Fibroblast of lung (primary cell): ENCODE measurements around the gene FHOD3. TPM values are rescaled to one million over a fixed set of nuclear protein-coding genes. Genes with fewer than 3 reads are reported as not detected.
A peak's percentile ranks its signal among the peaks of the same experiment; 100 is the strongest.

ENCODE experiments used
- DNase-seq, 2 donors: peaks; one replicate each; pipeline versions ENCODE4 v3.0.0 to v3.0.0-alpha.2; 2010; ENCODE audit warnings: low read depth in 2 of 2
- H2AFZ ChIP-seq: 2 replicates; pipeline ENCODE4 v1.5.1; 2012; ENCODE audit warnings: low read length, control low read depth, inconsistent platforms
- H3K27ac ChIP-seq: 2 replicates; pipeline ENCODE4 v1.5.1; 2011; ENCODE audit warnings: low read length, control low read depth; ENCODE audit not compliant: insufficient read depth
- H3K27me3 ChIP-seq: 2 replicates; pipeline ENCODE4 v1.5.1; 2011; ENCODE audit warnings: mild to moderate bottlenecking, low read length; ENCODE audit not compliant: control insufficient read depth, insufficient read depth
- H3K36me3 ChIP-seq: 2 replicates; pipeline ENCODE4 v1.5.1; 2011; ENCODE audit warnings: low read length; ENCODE audit not compliant: control insufficient read depth, insufficient read depth
- H3K4me1 ChIP-seq: 2 replicates; pipeline ENCODE4 v1.5.1; 2011; ENCODE audit warnings: low read length; ENCODE audit not compliant: control insufficient read depth, insufficient read depth; ENCODE audit errors: extremely low read depth
- H3K4me2 ChIP-seq: 2 replicates; pipeline ENCODE4 v1.5.1; 2011; ENCODE audit warnings: low read length, control low read depth; ENCODE audit not compliant: insufficient read depth; ENCODE audit errors: extremely low read depth
- H3K4me3 ChIP-seq, 4 experiments: fragments of 200-600 bp in 1 of 4; sonication (generic) in 1 of 4; replicated peaks in 1 of 4; 2 replicates each; pipeline ENCODE4 v1.5.1; 2011 to 2016; ENCODE audit warnings: low read length in 4 of 4, low read depth in 3 of 4, mild to moderate bottlenecking in 3 of 4, control low read depth in 2 of 4, inconsistent platforms in 1 of 4, mixed read lengths in 1 of 4; ENCODE audit not compliant: insufficient read depth in 1 of 4; ENCODE audit errors: control extremely low read depth in 1 of 4
- H3K79me2 ChIP-seq: 2 replicates; pipeline ENCODE4 v1.5.1; 2012; ENCODE audit warnings: mild to moderate bottlenecking, low read length, inconsistent platforms; ENCODE audit not compliant: control insufficient read depth, insufficient read depth
- H3K9ac ChIP-seq: 2 replicates; pipeline ENCODE4 v1.5.1; 2011; ENCODE audit warnings: mild to moderate bottlenecking, low read length, control low read depth; ENCODE audit not compliant: insufficient read depth
- H3K9me3 ChIP-seq: 2 replicates; pipeline ENCODE4 v1.5.1; 2012; ENCODE audit warnings: low read depth, low read length; ENCODE audit not compliant: control insufficient read depth, insufficient read depth
- H4K20me1 ChIP-seq: 2 replicates; pipeline ENCODE4 v1.5.1; 2011; ENCODE audit warnings: low read length; ENCODE audit not compliant: control insufficient read depth, insufficient read depth; ENCODE audit errors: extremely low read depth
- CTCF ChIP-seq, 2 donors: IDR thresholded peaks in 1 of 2; conservative IDR thresholded peaks in 1 of 2; 1 replicate in 1 of 2; 2 replicates in 1 of 2; pipeline ENCODE4 v1.5.1; 2011 to 2012; ENCODE audit warnings: low read length in 2 of 2, control low read depth in 1 of 2, inconsistent platforms in 1 of 2, low read depth in 1 of 2, mild to moderate bottlenecking in 1 of 2
- EZH2 ChIP-seq: IDR thresholded peaks from 2 replicates; pipeline ENCODE4 v1.5.1; 2012; ENCODE audit warnings: low read length, control low read depth, mild to moderate bottlenecking; ENCODE audit errors: missing control alignments
- polyA plus RNA-seq, 2 donors: library from polyadenylated mRNA; depleted of rRNA in 1 of 2; stranded (reverse) in 1 of 2; unstranded in 1 of 2; fragments of >200 nt; gene quantifications; 2 replicates each; pipeline ENCODE4 v1.2.1, GENCODE V29; 2011 to 2012; ENCODE audit warnings: missing spikeins in 1 of 2
- total RNA-seq: library from RNA; depleted of rRNA; stranded (reverse); fragments of >200 nt; gene quantifications from 2 replicates; pipeline ENCODE4 v1.2.1, GENCODE V29; 2014

The FHOD3 gene
- total and polyA plus RNA-seq, 2 donors (not counting 1 experiment from before 2014, with no cell fraction given): 16.1 to 28.2 TPM

GRCh38 chr18:36304723-36305122 is 7.2 kb downstream of the FHOD3 start:
- Histone ChIP-seq H3K27me3 (no peaks in the 10 kb centered on the region), H4K20me1 (no peaks in the 10 kb centered on the region), H3K79me2 (no peaks in the 10 kb centered on the region), H3K4me3 (no peak overlapping the region), H3K9ac (no peak overlapping the region), H3K27ac (no peak overlapping the region), H3K36me3 (no peaks in the 10 kb centered on the region), H3K9me3 (no peaks in the 10 kb centered on the region), H2AFZ (no peak overlapping the region), H3K4me1 (peaks cover 7% of the 10 kb centered on the region), H3K4me2 (no peak overlapping the region)
- TF ChIP-seq CTCF (conservative IDR thresholded peaks at IDR 0.05 in 1 of 2, IDR thresholded peaks at IDR 0.05 in 1 of 2; ENCODE audit: low read depth in 1 of 2, low read length in 2 of 2) (no peak), EZH2 (no peak)
- DNase-seq: no peak

- H3K27ac ChIP-seq: no peak overlapping the region
- H3K27me3 ChIP-seq: no peaks in the 10 kb centered on the region
- no peak for TF ChIP-seq EZH2
- H3K4me3 ChIP-seq: no peak overlapping the region
- H4K20me1 ChIP-seq: no peaks in the 10 kb centered on the region
- H3K4me2 ChIP-seq: no peak overlapping the region
- DNase-seq: no peak
- no peak overlapping the region for H2AFZ ChIP-seq
- H3K9me3 ChIP-seq: no peaks in the 10 kb centered on the region
- H3K9ac ChIP-seq: no peak overlapping the region
- peaks cover 9% of the 10 kb centered on the region for H3K4me1 ChIP-seq
- no peaks in the 10 kb centered on the region for H3K36me3 ChIP-seq
- no peaks in the 10 kb centered on the region for H3K79me2 ChIP-seq
Observed at GRCh38 chr18:36305375-36305774, 7.9 kb downstream of the FHOD3 start.

GRCh38 chr18:36307513-36307912 is 10.0 kb downstream of the FHOD3 start:
- TF ChIP-seq EZH2: no peak
- TF ChIP-seq CTCF (conservative IDR thresholded peaks at IDR 0.05 in 1 of 2, IDR thresholded peaks at IDR 0.05 in 1 of 2; ENCODE audit: low read depth in 1 of 2, low read length in 2 of 2): no peak
- Histone ChIP-seq H2AFZ (no peak overlapping the region), H4K20me1 (no peaks in the 10 kb centered on the region), H3K79me2 (no peaks in the 10 kb centered on the region), H3K27ac (no peak overlapping the region), H3K4me2 (no peak overlapping the region), H3K27me3 (no peaks in the 10 kb centered on the region), H3K4me3 (no peak overlapping the region), H3K4me1 (peaks cover 9% of the 10 kb centered on the region), H3K36me3 (no peaks in the 10 kb centered on the region), H3K9me3 (no peaks in the 10 kb centered on the region), H3K9ac (no peak overlapping the region)
- peak in 1 of 2 donors; percentile 69 for DNase-seq
